ENCODE results near the gene ADNP.

GRCh38 chr20:50857348-50857747 is 73.9 kb downstream of the ADNP start:
- TF ChIP-seq CTCF (IDR thresholded peaks at IDR 0.05): no peak
- TF ChIP-seq EZH2 (IDR thresholded peaks at IDR 0.05): no peak
